Activated CD8-positive, alpha-beta memory T cell treated with anti-CD3 and anti-CD28 coated beads, Interleukin-2, amount 50 U/mL, for 24 hours (primary cell): ENCODE results near the gene SPRR1A.
"Not testable (repeated sequence)": the region's sequence is repeated elsewhere in the genome, so short reads cannot be mapped to it uniquely, and the experiment has no call there.

Experiments
- DNase-seq: peaks from one replicate; pipeline ENCODE4 v3.0.0-alpha.2; 2020; ENCODE audit errors: extremely low read depth

Gene SPRR1A

DNA sequence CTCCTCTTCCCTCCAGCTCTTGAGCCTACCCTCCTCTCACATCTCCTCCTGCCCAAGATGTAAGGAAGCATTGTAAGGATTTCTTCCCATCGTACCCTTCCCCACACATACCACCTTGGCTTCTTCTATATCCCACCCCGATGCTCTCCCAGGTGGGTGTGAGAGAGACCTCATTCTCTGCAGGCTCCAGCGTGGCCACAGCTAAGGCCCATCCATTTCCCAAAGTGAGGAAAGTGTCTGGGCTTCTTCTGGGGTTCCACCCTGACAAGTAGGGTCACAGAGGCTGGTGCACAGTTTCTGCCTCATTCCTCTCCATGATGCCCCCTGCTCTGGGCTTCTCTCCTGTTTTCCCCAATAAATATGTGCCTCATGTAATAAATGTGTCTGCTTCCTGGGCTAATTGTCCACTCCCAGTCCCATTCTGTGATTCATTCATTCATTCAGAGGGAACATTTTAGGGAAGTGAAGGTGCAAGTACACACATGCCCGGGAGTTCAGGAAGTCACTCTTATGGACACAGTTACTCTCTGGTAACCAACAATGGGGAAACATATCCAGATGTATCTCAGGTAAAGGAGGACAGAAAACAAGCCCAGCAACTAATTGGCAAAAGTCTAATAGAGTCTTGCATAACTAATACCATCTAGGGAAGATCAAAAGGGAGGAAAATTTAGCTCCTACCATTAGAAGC is 11.5 kb upstream of the SPRR1A start:
- no peak for DNase-seq

DNA sequence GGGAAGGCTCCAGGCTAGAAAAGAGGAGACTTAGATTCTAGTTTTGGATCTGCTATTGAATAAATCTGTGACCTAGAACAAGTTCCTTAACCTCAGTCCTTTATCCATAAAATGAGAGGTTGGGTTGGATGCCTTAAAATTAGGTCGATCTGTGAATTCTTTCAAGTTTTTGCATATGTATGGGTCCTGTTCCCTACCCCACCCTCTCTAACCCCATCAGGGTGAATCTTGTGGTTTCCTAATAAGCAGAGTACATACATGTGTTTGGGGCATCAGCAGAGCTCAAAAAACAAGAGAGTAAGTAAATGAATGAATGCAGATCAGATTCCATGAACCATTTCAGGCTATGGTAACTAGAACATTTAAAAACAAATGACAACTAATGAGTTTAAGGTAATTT is 7.2 kb upstream of the SPRR1A start:
- DNase-seq, result no peak

DNA sequence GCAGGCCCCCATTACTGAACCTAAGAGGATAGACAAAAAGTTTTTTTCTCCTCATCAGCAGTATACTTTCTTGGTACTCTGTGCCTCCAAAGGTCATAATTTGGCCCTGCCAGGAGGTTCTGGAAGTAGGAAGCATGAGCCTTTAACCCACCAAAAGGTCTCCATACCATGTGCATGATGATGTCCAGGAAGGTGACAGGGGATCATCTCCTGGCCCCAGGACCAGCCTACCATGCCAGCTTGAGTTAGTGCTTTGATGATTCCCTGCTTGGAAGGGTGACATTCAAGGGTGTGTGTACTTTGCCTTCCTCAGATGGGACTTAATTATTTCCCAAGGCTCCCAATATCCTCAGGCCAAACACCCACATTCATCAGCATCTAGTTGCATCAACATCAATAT is 6.3 kb upstream of the SPRR1A start:
- no peak for DNase-seq

DNA sequence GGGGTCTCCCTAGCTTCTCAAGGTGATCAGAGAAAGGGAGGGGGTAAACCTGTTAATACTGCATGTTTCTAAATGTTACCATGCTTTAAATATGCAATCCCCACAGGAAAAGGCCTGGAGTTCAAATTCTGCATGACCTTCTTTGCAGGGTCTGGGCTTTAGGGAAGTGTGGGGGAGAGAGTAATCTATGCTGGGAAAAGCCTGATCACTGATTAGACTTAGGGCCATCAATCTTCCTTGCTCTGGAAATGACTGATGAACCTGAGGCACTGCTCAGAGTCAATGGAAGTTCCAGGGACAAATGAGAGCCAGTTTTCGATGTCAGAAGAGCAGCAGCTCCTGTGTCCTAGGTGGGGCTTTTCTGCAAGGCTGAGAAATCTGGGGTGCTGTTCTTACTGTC is 3.2 kb upstream of the SPRR1A start:
- DNase-seq, result no peak

DNA sequence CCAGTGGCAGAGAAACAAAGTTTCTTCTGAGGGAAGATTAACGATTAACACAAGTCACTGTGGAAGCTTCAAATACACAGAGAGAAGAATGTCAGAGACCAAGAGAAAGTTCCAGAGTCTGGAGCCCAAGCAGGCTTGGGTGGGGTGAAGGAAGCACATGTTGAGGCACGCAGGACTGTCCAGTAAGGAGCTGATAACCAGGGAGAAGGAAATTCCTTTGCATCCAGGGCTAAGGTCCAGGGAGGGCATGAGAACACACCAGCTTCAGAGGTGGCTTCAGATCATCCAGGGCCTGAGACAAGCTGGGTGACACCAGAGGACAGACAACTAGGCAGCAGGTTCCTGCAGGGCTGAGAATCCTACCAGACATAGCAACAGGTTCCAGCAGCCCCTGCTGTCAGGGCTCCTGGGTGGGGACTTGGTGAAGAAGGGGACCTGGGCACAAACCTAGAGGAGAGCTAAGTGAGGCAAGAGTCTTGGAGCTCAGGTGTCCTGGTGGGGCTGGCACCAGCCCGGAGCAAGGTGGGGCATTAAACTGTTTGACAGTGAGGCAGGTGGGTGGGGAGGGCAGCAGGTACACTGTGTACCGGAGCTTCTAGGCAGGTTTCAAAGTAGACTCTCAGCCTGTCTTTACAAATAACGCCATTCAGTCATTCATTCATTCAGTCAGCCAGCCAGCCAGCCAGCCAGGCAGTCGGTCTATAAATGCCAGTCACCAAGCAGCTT is 2.6 kb upstream of the SPRR1A start:
- DNase-seq, result no peak

DNA sequence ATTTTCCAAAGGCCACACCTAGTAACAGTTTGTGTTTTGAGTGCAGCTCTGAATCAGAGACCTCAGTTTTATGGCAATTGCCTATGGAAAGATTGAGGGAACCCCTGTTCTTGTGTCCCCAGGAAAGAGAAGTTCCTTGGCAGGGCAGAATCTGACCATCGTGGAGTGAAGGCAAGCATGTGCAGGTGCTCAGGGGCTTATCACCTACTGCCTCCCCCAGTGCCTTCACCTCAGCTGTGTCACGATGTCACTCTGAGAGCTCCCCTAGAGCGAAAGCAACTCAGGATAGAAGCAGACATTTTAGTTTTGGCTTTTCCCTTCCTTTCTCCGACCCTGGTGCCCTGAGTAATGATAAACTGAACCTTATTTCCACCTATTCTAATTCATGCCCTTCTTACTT is 1.8 kb upstream of the SPRR1A start:
- no peak for DNase-seq

DNA sequence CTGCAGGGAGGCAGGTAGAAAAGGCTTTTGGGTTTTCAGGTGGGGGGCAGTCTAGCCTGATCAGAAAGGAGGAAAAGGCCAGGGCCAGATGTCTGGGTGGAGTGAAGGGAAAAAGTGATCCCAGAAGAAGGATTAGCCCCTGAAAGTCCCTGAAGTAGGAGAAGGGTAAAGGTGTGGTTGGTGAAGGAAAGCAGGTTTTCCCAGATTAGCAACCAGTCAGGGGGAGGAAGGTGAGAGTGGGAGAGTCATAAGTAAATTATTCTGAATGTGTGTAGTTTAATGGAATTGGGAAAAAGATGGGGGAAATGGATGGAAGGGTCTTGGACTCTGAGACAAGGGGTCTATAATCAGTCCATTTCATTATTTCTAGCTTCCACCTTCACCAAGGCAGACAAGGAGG is 647 bp upstream of the SPRR1A start:
- DNase-seq, result no peak

DNA sequence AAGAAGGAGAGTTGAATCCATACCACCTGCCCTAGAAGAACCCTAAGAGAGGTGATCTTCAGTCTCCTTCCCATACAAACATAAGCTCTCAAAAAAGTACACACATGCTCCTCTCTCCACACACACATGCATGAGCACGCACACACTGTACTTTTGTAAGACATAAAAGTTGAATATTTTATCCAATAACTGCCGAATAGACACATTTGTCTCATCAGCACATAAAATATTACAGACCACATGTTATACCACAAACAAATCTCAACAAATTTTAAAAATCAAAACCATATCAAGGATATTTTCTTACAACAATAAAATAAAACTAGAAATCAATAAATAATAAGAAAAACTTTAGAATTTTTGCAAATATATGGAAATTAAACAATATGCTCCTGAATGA is 2.7 kb downstream of the SPRR1A start:
- no peak for DNase-seq

DNA sequence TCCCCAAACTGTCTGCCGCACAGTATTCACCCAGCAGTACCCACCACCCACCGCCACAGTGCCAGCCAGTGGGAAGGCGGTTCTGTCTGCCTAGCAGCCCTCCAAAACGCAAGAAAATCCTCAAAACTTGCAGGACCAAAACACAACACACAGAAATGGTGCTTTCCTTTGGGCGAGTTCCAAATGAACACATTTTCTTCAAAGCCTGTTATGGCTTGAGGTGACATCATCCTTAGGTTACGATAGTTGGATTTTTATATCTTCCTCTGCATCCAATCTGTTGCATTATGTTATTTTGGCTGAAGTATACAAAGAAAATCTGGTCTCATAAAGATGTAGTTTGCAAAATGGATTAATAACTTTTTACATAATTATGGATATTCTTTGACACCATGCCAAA is 9.3 kb downstream of the SPRR1A start:
- DNase-seq, result no peak

DNA sequence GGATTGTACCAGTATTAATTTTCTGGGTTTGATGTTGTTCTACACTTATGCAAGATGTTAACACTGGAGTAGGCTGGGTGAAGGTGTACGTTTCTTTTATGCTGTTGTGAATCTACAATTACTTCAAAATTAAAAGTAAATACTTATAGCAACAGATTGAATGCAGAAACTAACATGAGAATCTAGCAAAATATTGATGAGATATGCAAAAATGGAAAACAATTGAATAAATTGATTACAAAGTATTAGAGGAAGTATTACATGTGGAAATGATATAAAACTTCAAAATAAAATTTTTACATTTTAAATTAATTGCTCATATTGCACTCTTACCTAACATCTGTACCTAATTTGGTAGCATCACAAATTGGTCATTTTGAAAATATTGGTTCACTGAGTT is 12.0 kb downstream of the SPRR1A start:
- no peak for DNase-seq

DNA sequence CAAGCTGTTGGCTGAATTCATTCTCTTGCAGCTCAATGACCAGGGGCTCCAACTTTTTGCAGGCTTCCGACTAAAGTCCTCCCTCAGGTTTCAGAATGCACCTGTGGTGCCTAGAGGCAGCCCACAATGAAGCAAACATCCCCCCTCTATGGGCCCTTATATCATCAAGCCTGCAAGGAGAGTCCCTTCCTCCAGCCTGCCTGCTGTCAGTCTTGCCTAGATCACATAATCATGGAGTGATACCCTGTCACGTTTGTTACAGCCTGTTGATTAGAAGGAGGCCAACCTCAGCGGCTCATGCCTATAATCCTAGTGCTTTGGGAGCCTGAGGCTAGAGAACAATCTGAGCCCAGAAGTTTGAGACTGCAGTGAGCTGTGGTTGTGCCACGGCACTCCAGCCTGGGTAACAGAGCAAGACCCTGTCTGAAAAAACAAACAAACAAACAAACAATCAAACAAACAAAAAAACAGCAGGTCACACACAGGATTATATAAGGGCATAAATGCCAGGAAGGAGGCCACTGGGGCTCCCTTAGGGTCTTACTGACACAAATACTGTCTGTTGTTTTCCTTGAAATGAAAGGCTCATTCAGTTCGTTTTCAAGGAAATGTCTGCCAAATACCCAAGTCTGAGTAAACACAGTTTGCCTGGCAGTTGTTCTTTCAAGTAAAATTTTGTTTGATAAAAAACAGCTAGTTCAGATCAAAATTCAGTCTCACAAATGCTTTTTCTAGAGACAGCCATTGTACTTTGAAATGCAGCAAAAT is 12.9 kb downstream of the SPRR1A start:
- no peak for DNase-seq

DNA sequence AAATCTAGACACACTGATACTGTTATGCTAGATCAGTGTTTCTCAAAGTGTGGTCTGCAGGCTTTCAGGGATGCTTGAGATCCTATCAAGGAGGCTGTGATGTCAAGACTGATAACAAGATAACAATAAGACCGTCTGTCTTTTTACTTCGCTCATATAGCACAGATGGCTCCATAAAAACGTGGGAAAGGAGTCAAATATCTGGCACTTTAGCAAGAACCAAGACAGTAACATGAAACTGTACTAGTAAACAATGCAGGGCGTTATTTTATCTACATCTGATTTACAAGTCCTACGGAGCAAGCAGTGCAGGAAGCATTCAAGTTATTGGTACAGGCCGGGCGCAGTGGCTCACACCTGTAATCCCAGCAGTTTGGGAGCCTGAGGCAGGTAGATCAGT is 14.0 kb downstream of the SPRR1A start:
- DNase-seq, result no peak

DNA sequence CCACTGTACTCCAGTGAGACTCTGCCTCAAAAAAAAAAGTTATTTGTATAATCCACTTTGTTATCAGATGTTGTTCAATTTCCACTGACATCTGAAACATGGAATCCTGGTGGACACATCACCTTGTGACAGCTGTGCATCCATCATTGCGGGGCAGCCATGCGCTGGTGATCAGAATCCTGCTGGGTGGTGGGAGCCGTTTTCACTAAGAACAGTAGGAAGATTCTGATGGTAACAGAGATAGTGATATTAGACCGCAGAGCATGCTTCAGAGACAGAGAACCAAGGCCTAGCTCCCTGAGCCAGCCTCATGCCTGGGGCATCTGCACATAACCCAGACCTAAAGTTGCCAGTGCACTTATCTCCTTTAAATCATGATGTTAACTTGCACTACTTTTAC is 14.6 kb downstream of the SPRR1A start:
- no peak for DNase-seq

DNA sequence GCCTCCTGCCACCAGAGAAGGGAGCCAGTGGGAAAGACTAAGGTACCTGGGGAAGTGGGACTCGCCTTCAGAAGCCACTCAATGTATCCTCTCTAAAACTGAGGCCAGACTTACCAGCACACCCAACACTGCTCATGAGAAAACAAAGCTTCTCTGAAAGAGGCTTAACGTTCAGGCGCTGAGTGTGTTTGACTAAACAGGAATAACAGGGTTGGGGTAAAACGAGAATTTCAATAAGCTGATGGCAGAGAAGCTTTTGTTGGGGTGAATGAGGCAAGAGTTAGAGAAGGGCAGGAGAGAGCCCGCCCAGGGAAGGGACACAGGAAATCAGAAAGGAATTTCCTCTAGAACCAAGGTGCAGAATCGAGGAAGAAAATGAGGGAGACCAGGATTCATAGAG is 15.9 kb downstream of the SPRR1A start:
- no peak for DNase-seq

DNA sequence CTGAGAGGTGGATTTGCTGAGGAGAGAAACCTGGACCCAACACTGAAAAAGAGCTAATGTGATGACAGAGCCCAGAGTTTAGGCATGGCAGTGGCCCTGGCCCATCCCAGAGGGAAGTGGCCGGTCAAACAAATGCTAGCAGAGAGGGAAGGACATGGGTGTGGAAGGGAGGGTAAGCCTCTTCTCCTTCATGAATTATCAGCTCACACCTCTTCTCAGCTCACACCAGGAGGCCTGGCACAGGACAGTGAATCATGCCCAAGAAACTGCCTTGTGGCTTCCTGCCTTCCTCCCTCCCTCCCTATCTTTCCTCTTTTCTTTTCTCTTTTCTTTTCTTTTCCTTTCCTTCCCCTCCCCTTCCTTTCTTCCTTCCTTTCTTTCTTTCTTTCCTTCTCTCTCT is 16.4 kb downstream of the SPRR1A start:
- DNase-seq, result no peak

DNA sequence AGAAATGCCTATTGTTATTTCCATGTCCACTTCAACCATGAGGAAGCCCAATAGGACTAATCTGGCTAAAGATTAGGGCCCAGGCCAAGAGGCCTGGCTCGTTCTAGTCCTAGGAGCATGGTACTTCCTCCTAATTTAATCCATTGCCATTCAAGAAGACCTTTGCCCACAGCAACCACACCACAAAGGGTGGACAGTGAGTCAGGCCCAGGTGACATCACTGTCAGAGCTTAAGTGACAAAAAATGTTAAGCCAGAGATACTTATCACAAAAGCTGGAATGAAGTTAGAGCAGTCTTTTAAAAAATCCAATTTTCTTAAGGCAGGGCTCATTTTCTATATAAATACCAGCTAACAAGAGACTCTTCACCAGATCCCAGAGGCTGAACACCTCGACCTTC is 17.5 kb downstream of the SPRR1A start, which contains the start of gene SPRR3:
Gene SPRR3 (plus strand): TSS at position 368 of the 400 bp plus-strand sequence. CDS start 1,272 bp downstream, outside the sequence.
- DNase-seq, result no peak

DNA sequence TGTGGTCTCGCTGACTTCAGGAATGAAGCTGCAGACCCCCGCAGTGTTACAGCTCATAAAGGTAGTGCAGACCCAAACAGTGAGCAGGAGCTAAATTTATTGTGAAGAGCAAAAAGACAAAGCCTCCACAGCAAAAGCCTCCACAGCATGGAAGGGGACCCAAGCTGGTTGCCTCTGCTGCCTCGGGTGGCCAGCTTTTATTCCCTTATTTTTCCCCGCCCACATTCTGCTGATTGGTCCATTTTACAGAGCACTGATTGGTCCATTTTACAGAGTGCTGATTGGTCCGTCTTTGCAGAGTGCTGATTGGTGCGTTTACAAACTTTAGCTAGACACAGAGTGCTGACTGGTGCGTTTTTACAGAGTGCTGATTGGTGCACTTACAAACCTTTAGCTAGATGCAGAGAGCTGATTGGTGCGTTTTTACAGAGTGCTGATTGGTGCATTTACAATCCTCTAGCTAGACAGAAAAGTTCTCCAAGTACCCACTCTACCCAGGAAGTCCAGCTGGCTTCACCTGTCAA is 27.4 kb downstream of the SPRR1A start:
- DNase-seq, result not testable (repeated sequence)

DNA sequence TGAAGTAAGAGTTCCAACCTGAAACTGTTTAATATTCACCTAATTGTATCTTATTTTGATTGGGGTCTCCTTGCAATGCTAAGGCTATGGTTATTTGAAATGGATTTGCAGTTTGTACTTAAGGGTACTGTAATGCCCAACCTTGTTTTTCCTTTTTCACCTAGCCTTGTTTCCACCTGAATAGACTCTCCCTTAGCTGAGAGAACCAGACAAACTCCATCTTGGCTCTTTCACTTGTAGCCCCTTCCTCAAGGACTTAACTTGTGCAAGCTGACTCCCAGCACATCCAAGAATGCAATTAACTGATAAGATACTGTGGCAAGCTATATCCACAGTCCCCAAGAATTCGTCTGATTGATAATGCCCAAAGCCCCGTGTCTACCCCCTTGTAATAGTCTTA is 37.9 kb downstream of the SPRR1A start:
- DNase-seq, result not testable (repeated sequence)

DNA sequence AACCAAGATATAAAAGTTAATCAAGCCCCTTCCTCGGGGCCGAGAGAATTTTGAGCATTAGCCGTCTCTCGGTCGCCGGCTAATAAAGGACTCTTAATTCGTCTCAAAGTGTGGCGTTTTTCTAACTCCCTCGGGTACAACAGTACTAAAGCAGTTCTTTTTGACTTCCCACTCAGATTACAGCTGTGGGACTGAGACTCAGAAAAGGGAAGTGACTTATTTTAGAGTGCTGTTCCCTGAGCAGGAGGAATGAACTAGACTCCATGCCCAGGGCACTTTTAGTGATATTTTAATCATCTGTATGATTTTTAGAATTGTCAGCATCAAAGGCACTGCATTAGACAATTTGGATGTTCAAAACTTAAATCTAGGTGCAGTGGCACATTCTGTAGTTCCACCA is 38.5 kb downstream of the SPRR1A start:
- DNase-seq, result not testable (repeated sequence)

DNA sequence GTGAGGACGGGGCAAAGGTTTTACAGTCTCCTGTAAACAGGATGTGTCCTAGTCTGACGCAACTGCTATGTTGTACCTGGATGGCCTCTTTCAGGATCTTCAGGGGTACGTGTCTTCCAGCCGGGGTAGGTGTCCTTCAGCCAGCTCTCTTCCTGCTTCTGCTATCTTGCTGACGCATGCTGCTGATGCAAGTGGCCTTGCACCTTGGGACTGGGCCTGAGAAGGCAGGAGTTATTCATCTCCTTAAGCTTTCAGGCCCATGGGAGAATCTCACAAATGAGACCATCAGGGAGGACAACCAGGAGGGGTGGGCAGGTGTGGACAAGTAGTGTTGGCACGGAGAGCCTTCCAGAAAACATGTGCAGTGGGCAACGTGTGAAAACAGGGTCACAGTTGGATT is 39.2 kb downstream of the SPRR1A start:
- DNase-seq, result no peak

DNA sequence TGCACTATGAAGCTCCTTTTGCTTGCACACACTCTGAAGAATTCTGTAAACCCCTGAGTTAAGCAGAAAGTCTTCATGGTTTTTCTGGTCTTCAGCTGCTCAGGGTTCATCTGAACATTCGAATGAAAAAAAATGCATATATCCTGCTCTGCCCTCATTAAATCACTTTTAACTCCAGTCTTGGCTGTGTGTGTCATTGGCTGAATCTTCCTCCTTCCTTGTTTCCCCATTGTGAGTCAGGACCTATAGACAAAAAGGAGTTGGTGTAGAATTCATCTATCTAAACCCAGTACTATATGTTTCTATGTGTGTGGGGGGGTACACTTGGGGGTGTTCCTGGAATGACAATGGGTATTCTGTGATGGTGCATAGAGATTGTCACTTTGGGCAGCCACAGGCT is 40.5 kb downstream of the SPRR1A start:
- no peak for DNase-seq

DNA sequence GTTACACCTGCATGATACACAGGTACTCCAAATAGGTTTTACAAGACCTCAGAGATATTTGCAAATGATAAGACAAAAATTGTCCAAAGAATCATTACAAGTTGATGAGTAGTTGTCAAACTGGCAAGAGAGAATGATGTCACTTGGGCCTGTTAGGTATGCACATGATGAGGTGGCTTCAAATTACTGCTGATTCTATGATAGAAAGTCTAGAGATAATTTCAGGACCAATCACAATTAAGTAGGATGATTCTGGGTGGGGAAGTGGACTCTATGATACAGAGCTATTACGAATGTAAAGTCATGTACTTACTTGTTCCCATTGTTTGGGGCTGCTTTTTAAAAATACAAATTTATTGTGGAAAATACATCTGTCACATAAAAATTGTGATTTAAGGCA is 41.9 kb downstream of the SPRR1A start:
- DNase-seq, result no peak

DNA sequence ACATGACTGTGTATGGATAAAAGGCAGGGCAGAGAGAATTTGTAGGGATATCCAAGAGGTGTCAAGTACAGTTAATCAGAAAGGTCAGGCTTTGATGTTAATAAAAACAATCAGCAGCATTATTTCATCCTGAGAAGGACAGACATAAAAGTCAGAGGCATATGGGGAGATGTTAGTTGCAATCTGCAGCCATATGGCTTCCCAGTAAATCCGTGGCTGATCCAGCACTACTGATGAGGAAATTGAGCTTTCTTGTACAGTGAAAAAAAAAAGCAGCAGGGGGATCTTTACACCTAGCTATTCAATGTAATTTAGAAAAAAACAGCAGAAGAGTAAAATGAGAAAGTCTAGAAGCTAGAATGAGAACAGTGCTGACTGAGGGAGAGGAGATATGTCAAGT is 44.9 kb downstream of the SPRR1A start:
- DNase-seq, result no peak
